WTC11 (cell line): ENCODE results near the gene FDPS.

ENCODE experiments used
- CREB1 ChIP-seq: sonication (generic); formaldehyde crosslinking; IDR thresholded peaks from 2 replicates; pipeline ENCODE4 v1.8.0; 2023; ENCODE audit warnings: mild to moderate bottlenecking, missing genetic modification reagents
- CREM ChIP-seq: sonication (generic); formaldehyde crosslinking; IDR thresholded peaks from 2 replicates; pipeline ENCODE4 v1.8.1; 2022; ENCODE audit warnings: mild to moderate bottlenecking, missing genetic modification reagents, moderate library complexity
- ELF4 ChIP-seq: sonication (generic); formaldehyde crosslinking; IDR thresholded peaks from 2 replicates; pipeline ENCODE4 v1.8.1; 2022; ENCODE audit warnings: low read depth, mild to moderate bottlenecking, moderate library complexity, missing genetic modification reagents
- ESRRA ChIP-seq: sonication (generic); formaldehyde crosslinking; IDR thresholded peaks from 2 replicates; pipeline ENCODE4 v1.8.1; 2022; ENCODE audit warnings: mild to moderate bottlenecking, missing genetic modification reagents, borderline replicate concordance
- GABPB1 ChIP-seq: sonication (generic); formaldehyde crosslinking; IDR thresholded peaks from 2 replicates; pipeline ENCODE4 v1.8.1; 2023; ENCODE audit warnings: mild to moderate bottlenecking, missing genetic modification reagents
- HMGA2 ChIP-seq: fragments of 250-450 bp; sonication (Bioruptor Pico); IDR thresholded peaks from 2 replicates; pipeline ENCODE4 v1.4.0; 2021; ENCODE audit warnings: mild to moderate bottlenecking, moderate library complexity
- NFYB ChIP-seq: sonication (generic); formaldehyde crosslinking; conservative IDR thresholded peaks from 2 replicates; pipeline ENCODE4 v1.8.0; 2022; ENCODE audit warnings: low read depth, missing genetic modification reagents
- SMAD3 ChIP-seq: sonication (generic); formaldehyde crosslinking; IDR thresholded peaks from 2 replicates; pipeline ENCODE4 v1.8.0; 2022; ENCODE audit warnings: missing genetic modification reagents, mild to moderate bottlenecking, borderline replicate concordance
- SMAD4 ChIP-seq: sonication (generic); formaldehyde crosslinking; IDR thresholded peaks from 2 replicates; pipeline ENCODE4 v1.8.0; 2022; ENCODE audit warnings: mild to moderate bottlenecking, missing genetic modification reagents
- ZNF232 ChIP-seq: sonication (generic); formaldehyde crosslinking; IDR thresholded peaks from 2 replicates; pipeline ENCODE4 v1.8.0; 2022; ENCODE audit warnings: mild to moderate bottlenecking, missing genetic modification reagents
- TF ChIP-seq, protein P1 (sequence below): fragments of 200-600 bp; IDR thresholded peaks from 2 replicates; pipeline ENCODE4 v1.8.0; 2022; ENCODE audit warnings: antibody characterized with exemption
- TF ChIP-seq, protein P2 (sequence below): sonication (generic); formaldehyde crosslinking; IDR thresholded peaks from 2 replicates; pipeline ENCODE4 v1.8.0; 2023; ENCODE audit warnings: missing genetic modification reagents, mild to moderate bottlenecking, borderline replicate concordance

DNA sequence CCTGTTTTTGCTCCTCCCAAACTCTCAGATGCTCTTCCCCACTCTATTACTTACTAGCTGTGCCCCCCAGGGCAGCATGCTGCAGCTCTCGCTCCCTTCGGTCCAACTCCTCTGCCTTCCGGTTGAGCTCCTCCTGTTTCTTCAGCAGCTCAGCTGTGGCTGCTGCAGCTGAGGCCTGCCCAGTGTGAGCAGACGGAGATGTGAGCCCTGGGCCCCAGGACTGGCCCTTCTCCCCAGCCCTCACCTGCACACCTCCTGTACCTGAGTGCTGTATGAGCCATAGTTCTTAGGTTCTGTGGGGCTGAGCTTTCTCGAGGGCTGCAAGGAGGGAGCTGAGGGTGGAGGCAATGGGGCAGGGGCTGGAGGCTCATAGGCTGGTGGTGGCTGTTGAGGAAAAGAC is 48.4 kb upstream of the FDPS start:
- TF ChIP-seq SMAD4 (CRISPR knock-in tag) = no peak
- TF ChIP-seq, protein P1, sequence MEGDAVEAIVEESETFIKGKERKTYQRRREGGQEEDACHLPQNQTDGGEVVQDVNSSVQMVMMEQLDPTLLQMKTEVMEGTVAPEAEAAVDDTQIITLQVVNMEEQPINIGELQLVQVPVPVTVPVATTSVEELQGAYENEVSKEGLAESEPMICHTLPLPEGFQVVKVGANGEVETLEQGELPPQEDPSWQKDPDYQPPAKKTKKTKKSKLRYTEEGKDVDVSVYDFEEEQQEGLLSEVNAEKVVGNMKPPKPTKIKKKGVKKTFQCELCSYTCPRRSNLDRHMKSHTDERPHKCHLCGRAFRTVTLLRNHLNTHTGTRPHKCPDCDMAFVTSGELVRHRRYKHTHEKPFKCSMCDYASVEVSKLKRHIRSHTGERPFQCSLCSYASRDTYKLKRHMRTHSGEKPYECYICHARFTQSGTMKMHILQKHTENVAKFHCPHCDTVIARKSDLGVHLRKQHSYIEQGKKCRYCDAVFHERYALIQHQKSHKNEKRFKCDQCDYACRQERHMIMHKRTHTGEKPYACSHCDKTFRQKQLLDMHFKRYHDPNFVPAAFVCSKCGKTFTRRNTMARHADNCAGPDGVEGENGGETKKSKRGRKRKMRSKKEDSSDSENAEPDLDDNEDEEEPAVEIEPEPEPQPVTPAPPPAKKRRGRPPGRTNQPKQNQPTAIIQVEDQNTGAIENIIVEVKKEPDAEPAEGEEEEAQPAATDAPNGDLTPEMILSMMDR = no peak
- no peak for TF ChIP-seq HMGA2 (CRISPR knock-in tag)
- no peak for TF ChIP-seq ELF4 (CRISPR knock-in tag)
- no peak for TF ChIP-seq ESRRA
- no peak for TF ChIP-seq NFYB (CRISPR knock-in tag)
- TF ChIP-seq, protein P2, sequence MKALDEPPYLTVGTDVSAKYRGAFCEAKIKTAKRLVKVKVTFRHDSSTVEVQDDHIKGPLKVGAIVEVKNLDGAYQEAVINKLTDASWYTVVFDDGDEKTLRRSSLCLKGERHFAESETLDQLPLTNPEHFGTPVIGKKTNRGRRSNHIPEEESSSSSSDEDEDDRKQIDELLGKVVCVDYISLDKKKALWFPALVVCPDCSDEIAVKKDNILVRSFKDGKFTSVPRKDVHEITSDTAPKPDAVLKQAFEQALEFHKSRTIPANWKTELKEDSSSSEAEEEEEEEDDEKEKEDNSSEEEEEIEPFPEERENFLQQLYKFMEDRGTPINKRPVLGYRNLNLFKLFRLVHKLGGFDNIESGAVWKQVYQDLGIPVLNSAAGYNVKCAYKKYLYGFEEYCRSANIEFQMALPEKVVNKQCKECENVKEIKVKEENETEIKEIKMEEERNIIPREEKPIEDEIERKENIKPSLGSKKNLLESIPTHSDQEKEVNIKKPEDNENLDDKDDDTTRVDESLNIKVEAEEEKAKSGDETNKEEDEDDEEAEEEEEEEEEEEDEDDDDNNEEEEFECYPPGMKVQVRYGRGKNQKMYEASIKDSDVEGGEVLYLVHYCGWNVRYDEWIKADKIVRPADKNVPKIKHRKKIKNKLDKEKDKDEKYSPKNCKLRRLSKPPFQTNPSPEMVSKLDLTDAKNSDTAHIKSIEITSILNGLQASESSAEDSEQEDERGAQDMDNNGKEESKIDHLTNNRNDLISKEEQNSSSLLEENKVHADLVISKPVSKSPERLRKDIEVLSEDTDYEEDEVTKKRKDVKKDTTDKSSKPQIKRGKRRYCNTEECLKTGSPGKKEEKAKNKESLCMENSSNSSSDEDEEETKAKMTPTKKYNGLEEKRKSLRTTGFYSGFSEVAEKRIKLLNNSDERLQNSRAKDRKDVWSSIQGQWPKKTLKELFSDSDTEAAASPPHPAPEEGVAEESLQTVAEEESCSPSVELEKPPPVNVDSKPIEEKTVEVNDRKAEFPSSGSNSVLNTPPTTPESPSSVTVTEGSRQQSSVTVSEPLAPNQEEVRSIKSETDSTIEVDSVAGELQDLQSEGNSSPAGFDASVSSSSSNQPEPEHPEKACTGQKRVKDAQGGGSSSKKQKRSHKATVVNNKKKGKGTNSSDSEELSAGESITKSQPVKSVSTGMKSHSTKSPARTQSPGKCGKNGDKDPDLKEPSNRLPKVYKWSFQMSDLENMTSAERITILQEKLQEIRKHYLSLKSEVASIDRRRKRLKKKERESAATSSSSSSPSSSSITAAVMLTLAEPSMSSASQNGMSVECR (CRISPR knock-in tag) = no peak
- no peak for TF ChIP-seq ZNF232 (CRISPR knock-in tag)
- TF ChIP-seq SMAD3 (CRISPR knock-in tag) = no peak
- no peak for TF ChIP-seq GABPB1 (CRISPR knock-in tag)
- TF ChIP-seq CREB1 = no peak
- TF ChIP-seq CREM (CRISPR knock-in tag) = no peak
